Upper lobe of left lung (tissue), 4 donors: ENCODE data around the gene LTBP2.

Experiments
- CTCF ChIP-seq, 6 experiments: fragments of 450-650 bp in 4 of 6; fragments of 200-600 bp in 2 of 6; sonication (generic) in 2 of 6; IDR thresholded peaks; one replicate each; pipeline ENCODE4 v1.5.1; 2016 to 2019; ENCODE audit warnings: antibody characterized with exemption in 6 of 6
- EP300 ChIP-seq, 4 donors: sonication (generic); formaldehyde crosslinking; IDR thresholded peaks; one replicate each; pipeline ENCODE4 v1.5.1; 2017; ENCODE audit warnings: antibody characterized with exemption in 4 of 4, control low read depth in 2 of 4
- POLR2A ChIP-seq, 4 donors: fragments of 450-650 bp; IDR thresholded peaks; one replicate each; pipeline ENCODE4 v1.5.1; 2016 to 2017; ENCODE audit warnings: antibody characterized with exemption in 4 of 4, mild to moderate bottlenecking in 2 of 4
- POLR2AphosphoS5 ChIP-seq, 2 donors: sonication (generic); formaldehyde crosslinking; IDR thresholded peaks; one replicate each; pipeline ENCODE4 v1.5.1; 2017; ENCODE audit warnings: antibody characterized with exemption in 2 of 2

DNA sequence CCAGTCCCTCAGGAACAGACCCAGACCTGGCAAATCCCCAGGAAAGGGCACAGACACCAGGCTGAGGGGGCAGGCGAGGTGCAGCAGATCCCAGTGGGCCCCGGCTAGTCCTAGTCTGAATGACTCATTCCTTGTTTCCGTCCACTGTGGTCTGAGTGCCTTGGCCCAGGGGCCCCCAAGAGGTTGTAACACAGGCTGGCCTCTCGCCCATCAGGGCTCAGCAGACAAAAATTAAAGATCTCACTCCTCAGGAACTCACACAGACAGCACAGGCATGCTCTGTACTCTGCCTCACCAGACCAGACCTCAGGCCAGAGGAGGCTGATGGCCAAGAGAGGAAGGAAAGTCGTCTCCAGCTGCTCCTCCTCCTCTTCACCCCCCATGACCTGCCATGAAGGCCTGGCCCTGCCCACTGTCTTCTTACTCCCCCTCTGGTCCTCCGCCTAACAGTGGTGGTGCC lies 7.7 kb upstream of the LTBP2 start:
- no peak for TF ChIP-seq CTCF (IDR thresholded peaks at IDR 0.05)
- TF ChIP-seq POLR2A (IDR thresholded peaks at IDR 0.05) = no peak
- TF ChIP-seq POLR2AphosphoS5 (IDR thresholded peaks at IDR 0.05) = no peak
- TF ChIP-seq EP300 (IDR thresholded peaks at IDR 0.05) = no peak
